ENCODE measurements around the gene ZFC3H1.
"Not testable (repeated sequence)": the region's sequence is repeated elsewhere in the genome, so short reads cannot be mapped to it uniquely, and the experiment has no call there.

The ZFC3H1 gene, protein sequence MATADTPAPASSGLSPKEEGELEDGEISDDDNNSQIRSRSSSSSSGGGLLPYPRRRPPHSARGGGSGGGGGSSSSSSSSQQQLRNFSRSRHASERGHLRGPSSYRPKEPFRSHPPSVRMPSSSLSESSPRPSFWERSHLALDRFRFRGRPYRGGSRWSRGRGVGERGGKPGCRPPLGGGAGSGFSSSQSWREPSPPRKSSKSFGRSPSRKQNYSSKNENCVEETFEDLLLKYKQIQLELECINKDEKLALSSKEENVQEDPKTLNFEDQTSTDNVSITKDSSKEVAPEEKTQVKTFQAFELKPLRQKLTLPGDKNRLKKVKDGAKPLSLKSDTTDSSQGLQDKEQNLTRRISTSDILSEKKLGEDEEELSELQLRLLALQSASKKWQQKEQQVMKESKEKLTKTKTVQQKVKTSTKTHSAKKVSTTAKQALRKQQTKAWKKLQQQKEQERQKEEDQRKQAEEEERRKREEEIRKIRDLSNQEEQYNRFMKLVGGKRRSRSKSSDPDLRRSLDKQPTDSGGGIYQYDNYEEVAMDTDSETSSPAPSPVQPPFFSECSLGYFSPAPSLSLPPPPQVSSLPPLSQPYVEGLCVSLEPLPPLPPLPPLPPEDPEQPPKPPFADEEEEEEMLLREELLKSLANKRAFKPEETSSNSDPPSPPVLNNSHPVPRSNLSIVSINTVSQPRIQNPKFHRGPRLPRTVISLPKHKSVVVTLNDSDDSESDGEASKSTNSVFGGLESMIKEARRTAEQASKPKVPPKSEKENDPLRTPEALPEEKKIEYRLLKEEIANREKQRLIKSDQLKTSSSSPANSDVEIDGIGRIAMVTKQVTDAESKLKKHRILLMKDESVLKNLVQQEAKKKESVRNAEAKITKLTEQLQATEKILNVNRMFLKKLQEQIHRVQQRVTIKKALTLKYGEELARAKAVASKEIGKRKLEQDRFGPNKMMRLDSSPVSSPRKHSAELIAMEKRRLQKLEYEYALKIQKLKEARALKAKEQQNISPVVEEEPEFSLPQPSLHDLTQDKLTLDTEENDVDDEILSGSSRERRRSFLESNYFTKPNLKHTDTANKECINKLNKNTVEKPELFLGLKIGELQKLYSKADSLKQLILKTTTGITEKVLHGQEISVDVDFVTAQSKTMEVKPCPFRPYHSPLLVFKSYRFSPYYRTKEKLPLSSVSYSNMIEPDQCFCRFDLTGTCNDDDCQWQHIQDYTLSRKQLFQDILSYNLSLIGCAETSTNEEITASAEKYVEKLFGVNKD (N-terminal part only)

GRCh38 chr12:71663561-71664410, at the start of gene ZFC3H1, which contains the start of gene THAP2:
TSS of gene ZFC3H1 (minus strand) at chr12:71663848. CDS start at chr12:71663610, 238 bp downstream.
TSS of gene THAP2 (plus strand) at chr12:71664301. CDS start at chr12:71664510, 209 bp downstream.
- DNase-seq, result peak; percentile 85

DNA sequence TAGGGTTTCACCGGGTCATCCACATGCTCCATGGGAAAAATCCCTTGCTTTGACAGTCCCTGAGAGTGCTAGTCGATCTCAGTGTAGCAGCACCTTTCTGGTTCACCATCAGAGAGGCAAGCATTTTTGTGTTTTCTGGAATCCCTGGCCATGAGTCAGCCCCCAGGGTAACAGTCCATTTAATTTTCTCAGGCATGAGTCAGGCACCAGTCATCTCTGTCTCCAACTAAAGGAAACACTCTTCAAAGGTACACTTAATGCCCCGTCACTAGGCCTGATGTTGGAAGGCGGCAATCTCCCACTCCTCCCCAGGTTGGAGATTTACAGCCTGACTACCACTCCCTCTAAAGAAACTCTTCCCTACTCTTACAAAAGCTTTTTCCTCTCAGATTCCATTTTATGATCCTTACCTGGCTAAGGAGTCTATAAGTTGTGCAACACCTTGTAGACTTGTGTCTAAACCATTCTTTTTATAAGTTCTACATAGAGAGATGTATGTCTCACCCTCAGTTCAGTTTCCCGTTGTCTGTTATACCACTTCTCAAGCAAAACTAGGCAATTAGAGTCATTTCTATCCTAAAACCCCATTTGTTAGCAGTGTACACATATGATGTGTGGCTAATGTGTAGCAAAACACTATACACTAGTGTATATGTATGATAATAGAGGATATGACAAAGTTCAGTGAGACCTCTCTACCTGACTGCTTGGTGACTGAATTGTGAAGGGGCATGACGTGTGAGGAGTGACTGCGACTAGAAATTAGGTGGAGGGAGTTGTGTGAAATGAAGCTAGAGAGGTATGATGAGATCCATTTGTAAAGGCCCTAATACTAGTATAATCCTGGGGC, 46.9 kb upstream of the ZFC3H1 start:
- no peak for DNase-seq

GRCh38 chr12:71708658-71709057, 45.0 kb upstream of the ZFC3H1 start:
- no peak for DNase-seq

DNA sequence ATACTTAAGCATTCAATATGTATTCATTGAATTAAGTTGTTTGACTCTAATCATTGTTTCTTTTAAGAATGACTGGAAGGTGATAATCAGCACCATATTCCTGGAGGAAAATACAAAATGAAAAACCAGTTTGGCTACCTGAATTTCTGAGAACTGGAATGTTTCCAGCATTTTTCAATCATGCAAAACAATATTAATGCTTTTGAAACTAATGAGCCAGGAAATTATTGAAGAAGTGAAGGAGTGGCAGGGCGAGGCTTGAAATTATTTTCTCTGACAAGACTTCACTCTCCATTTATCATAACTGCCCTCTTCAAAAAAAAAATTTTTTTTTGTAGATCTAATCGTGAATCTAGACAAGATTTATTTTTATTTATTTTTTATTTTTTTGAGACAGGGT, 41.3 kb upstream of the ZFC3H1 start:
- DNase-seq, result no peak

DNA sequence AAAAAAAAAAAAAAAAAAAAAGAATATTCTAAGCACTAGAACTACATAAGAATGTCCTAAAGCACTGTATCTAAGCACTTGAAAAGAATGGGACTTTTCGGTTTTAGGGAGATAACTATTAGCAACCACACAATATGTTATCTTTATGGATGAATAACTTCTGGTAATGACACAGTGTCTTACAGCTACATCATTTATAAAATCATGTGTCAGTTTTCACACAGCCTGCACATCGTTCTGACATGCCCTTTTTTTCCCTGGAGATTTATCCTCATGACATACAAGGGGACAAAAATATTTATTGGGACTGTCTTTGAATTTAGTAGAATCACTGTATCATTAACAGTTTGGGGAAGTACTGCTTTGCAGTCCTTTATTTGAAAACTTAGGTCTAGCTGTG, 39.6 kb upstream of the ZFC3H1 start:
- DNase-seq, result no peak

GRCh38 chr12:71702590-71702989, 38.9 kb upstream of the ZFC3H1 start:
- no peak for DNase-seq

- not testable (repeated sequence) for DNase-seq
Observed at GRCh38 chr12:71702181-71702580, 38.5 kb upstream of the ZFC3H1 start.

GRCh38 chr12:71695782-71696181, 32.1 kb upstream of the ZFC3H1 start:
- DNase-seq, result no peak

- DNase-seq, result no peak
Observed at GRCh38 chr12:71694099-71694820, 30.6 kb upstream of the ZFC3H1 start.

DNA sequence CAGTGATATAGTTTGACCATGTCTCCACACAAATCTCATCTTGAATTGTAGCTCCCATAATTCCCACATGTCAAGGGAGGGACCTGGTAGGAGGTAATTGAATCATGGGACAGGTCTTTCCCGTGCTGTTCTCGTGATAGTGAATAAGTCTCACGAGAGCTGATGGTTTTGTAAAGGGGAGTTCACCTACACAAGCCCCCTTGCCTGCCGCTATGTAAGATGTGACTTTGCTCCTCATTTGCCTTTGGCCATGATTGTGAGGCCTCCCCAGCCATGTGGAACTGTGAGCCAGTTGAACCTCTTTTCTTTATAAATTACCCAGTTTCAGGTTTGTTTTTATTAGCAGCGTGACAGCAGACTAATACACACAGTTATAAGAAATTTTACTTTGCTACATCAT, 30.0 kb upstream of the ZFC3H1 start:
- not testable (repeated sequence) for DNase-seq

GRCh38 chr12:71693126-71693525, 29.5 kb upstream of the ZFC3H1 start:
- no peak for DNase-seq

GRCh38 chr12:71691504-71692129, 28.0 kb upstream of the ZFC3H1 start:
- DNase-seq, result no peak

DNA sequence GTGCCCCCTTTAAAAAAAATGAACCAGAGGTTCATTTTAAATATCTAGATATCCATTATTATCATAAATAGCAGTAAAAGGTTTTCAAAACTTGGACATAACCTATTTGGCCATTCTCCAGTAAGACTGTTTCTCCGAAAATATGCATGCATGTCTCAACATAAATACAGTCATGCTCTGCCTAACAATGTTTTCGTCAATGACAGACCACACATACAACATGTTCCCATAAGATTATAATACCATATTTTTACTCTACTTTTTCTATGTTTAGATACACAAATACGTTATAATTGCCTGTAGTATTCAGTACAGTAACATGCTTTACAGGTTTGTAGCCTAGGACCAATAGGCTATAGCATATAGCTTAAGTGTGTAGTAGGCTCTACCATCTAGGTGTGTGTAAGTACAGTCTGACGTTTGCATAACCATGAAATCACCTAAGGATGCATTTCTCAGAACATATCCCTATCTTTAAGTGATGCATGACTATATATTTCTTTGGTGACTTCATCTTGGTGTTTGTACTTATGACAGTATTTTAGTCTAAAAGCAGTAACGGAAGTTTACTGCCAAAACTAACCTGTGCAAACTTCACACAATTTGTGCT, 25.4 kb upstream of the ZFC3H1 start:
- no peak for DNase-seq

DNA sequence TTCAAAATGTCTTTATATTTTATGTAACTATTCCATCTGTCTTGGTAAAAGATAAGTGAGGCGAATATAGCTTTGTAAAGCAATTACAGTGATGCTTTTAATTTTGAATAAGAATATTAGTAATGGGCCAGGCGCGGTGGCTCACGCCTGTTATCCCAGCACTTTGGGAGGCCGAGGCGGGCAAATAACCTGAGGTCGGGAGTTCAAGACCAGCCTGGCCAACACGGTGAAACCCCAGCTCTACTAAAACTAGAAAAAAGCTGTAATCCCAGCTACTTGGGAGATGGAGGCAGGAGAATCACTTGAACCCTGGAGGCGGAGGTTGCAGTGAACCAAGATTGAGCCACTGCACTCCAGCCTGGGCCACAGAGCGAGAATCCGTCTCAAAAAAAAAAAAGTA, 23.5 kb upstream of the ZFC3H1 start:
- not testable (repeated sequence) for DNase-seq

DNA sequence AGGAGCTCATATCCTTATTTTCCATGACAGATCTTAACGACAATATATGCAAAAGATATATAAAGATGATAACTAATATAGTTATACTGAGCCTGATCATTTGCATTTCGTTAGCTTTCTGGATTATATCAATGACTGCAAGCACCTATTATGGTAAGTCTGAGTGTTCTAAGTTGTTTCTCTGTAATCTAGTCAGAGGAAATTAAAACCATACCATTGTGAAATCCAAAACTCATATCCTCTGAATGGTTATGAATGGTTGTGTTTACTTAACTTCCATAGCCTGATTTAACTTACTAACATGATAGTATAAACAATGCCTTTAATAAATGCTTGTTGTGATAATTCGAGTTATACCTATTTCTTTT, 23.0 kb upstream of the ZFC3H1 start:
- DNase-seq, result no peak

GRCh38 chr12:71685914-71686657, 22.4 kb upstream of the ZFC3H1 start, which contains the start of gene TMEM19:
TSS of gene TMEM19 (plus strand) at chr12:71686082. CDS start at chr12:71686681, 599 bp downstream.
- DNase-seq, result peak; percentile 86

GRCh38 chr12:71685312-71685906, 21.8 kb upstream of the ZFC3H1 start:
- DNase-seq, result no peak

- DNase-seq, result no peak
Observed at GRCh38 chr12:71684081-71684480, 20.4 kb upstream of the ZFC3H1 start.

Data from activated T-cell treated with anti-CD3 and anti-CD28 coated beads, Interleukin-2, amount 50 U/mL, for 1 hour (primary cell).